ENCODE data around the gene GRAMD1B.

- no peak for TF ChIP-seq CTCF (IDR thresholded peaks at IDR 0.05)
- TF ChIP-seq POLR2A (IDR thresholded peaks at IDR 0.05) = no peak
These were observed 223.4 kb downstream of the GRAMD1B start for GRCh38 chr11:123653483-123653826.

Data from esophagus squamous epithelium (tissue), 4 donors.